Activated T-cell treated with anti-CD3 and anti-CD28 coated beads, Interleukin-2, amount 50 U/mL, for 4 hours (primary cell): Measurements from ENCODE around the gene MPDZ. TPM values are rescaled to one million over a fixed set of nuclear protein-coding genes. Genes with fewer than 3 reads are reported as not detected.

Source experiments
- ATAC-seq, 2 donors: fragments of 200-7000 bp; cut with Tn5 transposase; one replicate each; pipeline ENCODE4 v1.10.0; 2021
- DNase-seq: peaks from one replicate; pipeline ENCODE4 v3.0.0-alpha.2; 2020
- H3K27me3 Mint-ChIP-seq: one replicate; pipeline ENCODE4 v1.8.0; 2021; ENCODE audit warnings: low read depth, mixed read lengths
- H3K36me3 Mint-ChIP-seq: one replicate; pipeline ENCODE4 v1.8.0; 2022; ENCODE audit warnings: mixed read lengths; ENCODE audit not compliant: insufficient read depth
- H3K4me1 Mint-ChIP-seq: one replicate; pipeline ENCODE4 v1.8.0; 2021; ENCODE audit warnings: low read depth, mixed read lengths
- H3K4me3 Mint-ChIP-seq: one replicate; pipeline ENCODE4 v1.8.0; 2021; ENCODE audit warnings: mild to moderate bottlenecking, moderate library complexity, mixed read lengths
- H3K9me3 Mint-ChIP-seq: one replicate; pipeline ENCODE4 v1.8.0; 2021; ENCODE audit warnings: mixed read lengths
- total RNA-seq, 3 donors: library from RNA; stranded (reverse); gene quantifications; one replicate each; pipeline ENCODE4 v1.2.1, GENCODE V29; 2021

Gene MPDZ
- total RNA-seq, 3 donors from 2014 or later: 0.08 to 0.53 (median 0.29) TPM

DNA sequence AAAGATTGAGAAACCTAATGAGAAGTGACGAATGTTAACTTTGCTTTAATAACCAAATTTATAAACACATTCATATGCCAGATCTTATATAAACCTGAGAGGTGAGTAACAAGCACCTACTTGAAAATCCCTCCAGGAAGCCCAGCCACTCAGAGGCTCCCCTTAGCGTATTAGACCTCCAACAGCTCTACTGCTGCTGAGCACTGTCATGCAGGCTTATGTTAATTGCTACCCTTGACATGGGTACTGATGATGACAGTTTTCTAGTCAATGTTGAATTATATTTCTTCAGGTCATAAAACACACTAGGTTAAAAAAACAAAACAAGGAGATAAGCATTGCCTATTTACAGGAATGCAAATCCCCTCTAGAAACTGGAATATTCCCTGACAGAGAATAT lies 161.2 kb downstream of the MPDZ start:
- Mint-ChIP-seq H3K36me3 (no peaks in the 10 kb centered on the region), H3K9me3 (no peaks in the 10 kb centered on the region), H3K27me3 (no peaks in the 10 kb centered on the region), H3K4me3 (no peak overlapping the region), H3K4me1 (no peaks in the 10 kb centered on the region)
- ATAC-seq (no peak), DNase-seq (no peak)

DNA sequence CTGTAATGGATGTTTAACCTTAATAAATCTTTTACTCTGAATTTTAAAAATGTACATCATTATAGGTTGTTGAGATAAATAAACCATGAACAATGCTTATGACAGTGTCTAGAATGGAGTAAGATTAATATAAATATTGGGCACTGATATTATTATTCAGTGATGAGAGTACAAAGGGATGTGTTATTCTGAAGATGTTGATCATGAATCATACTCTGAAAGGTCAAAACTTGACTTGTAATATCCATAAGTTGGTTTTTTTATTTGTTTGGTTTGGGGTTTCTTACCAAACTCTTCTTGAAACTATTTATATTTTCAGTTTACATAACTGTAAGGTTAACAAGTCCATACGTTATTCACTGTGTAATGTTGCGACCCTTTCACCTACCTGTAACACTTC lies 163.2 kb downstream of the MPDZ start:
- ATAC-seq: no peak
- Mint-ChIP-seq H3K27me3 (no peaks in the 10 kb centered on the region), H3K4me3 (no peak overlapping the region), H3K36me3 (no peaks in the 10 kb centered on the region), H3K4me1 (no peaks in the 10 kb centered on the region), H3K9me3 (no peaks in the 10 kb centered on the region)
- no peak for DNase-seq

DNA sequence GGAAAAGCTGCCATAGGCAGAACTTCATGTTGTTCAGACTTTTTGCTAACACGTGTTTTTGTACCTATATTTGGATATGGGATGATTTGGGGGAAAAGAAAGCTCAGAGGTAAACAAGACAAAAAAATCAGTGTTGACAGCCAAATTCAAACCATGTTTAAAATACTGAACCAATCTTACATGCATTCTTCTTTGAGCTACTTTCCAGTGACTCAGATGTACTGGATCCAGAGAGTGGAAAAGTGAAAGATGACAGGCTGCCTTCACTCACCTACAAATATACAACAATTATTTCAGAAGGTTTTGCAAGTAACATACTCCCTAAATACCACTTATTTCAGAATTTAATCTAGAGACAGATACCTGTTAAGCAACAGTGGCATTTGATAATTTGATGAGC lies 165.7 kb downstream of the MPDZ start:
- DNase-seq: no peak
- H3K4me3 Mint-ChIP-seq: no peak overlapping the region
- no peaks in the 10 kb centered on the region for H3K4me1 Mint-ChIP-seq
- no peaks in the 10 kb centered on the region for H3K36me3 Mint-ChIP-seq
- ATAC-seq: no peak
- H3K9me3 Mint-ChIP-seq: no peaks in the 10 kb centered on the region
- H3K27me3 Mint-ChIP-seq: no peaks in the 10 kb centered on the region

DNA sequence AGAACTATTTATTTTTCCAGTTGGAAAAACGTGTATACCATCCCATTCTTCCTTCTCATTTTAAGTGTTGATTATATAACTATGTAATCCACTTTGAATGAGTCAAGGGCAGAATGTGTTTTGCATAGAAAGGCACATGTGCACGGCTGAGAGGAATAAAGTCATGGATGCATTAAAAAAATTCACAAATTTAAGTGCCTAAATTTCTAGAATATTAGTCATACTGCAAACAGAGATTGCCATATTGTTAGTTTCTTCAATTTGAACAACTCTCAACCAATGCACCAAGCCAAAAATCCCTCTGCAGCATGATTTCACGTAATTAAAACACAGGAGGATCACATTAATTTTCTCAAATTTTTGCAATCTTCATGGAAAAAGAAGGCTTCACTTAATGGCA lies 166.3 kb downstream of the MPDZ start:
- no peak overlapping the region for H3K4me3 Mint-ChIP-seq
- H3K4me1 Mint-ChIP-seq: no peaks in the 10 kb centered on the region
- H3K36me3 Mint-ChIP-seq: no peaks in the 10 kb centered on the region
- DNase-seq: no peak
- no peak for ATAC-seq
- H3K27me3 Mint-ChIP-seq: no peaks in the 10 kb centered on the region
- no peaks in the 10 kb centered on the region for H3K9me3 Mint-ChIP-seq

DNA sequence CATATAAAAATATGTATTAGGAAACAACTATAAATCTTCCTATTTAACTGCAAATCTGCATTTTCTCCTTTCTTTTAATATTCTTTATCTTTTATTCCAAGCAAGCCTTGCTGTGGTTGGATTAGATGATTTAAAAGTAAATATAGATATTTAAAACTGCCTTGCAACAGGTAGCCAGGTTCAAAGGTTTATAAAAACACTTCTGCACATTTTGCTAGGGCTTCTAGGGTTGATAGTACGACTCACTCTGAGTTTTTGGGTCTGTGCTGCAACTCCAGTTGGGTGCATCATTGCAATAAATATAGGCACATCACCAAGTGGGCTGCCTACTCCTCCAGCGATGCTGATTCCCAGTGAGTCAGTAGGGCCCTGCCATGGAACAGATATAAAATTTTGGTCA lies 167.7 kb downstream of the MPDZ start:
- DNase-seq (no peak), ATAC-seq (no peak)
- no peaks in the 10 kb centered on the region for H3K36me3 Mint-ChIP-seq
- H3K27me3 Mint-ChIP-seq: no peaks in the 10 kb centered on the region
- no peak overlapping the region for H3K4me3 Mint-ChIP-seq
- no peaks in the 10 kb centered on the region for H3K4me1 Mint-ChIP-seq
- no peaks in the 10 kb centered on the region for H3K9me3 Mint-ChIP-seq

DNA sequence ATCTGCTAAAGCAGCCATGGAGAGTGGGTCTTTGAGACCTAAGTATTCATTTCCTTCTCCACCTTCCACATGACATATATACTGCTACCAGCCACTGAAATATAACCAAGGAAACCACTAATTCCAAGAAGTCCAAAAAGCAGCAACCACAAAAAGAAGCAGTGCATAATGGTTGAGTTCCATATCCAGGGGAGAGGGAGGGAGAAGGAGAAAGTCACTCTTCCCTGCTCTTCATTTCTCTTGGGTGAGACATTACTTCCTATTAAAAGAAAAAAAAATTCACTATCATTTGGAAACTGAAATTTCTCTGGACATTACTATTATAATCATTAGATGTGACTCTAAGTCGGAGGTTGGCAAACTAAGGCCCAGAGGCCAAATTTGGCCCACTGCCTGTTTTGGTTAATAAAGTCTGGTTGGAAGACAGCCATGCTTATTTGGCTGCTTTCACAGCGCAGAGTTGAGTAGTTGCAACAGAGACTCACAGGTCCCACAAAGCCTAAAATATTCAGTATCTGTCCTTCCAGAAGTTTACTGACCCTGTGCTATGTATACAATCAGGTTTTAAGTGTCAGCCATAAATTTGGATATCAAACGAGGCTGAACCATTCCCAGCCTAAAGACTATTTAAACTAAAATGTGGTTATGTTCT lies 168.6 kb downstream of the MPDZ start:
- ATAC-seq: no peak
- no peaks in the 10 kb centered on the region for H3K9me3 Mint-ChIP-seq
- no peaks in the 10 kb centered on the region for H3K4me1 Mint-ChIP-seq
- no peaks in the 10 kb centered on the region for H3K27me3 Mint-ChIP-seq
- H3K36me3 Mint-ChIP-seq: no peaks in the 10 kb centered on the region
- H3K4me3 Mint-ChIP-seq: no peak overlapping the region
- DNase-seq: no peak

DNA sequence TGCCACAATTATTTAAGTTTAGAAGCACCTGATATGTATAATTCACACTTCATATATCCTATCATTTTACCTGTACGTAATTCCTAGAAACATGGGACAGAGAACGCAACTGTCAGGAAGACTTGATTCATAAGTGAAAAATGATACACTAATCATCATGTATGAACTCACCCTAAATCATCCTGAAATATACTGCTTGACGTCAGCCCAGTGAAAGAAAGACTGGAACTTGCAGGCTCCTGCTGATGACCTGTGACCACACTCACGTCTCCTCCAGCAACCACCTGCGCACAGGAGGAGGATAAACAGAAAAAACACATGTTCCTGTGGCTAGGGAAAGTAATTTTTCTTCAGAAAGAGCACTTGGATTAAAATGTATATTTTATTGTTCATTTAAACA lies 169.7 kb downstream of the MPDZ start:
- no peak for ATAC-seq
- H3K9me3 Mint-ChIP-seq: no peaks in the 10 kb centered on the region
- no peaks in the 10 kb centered on the region for H3K4me1 Mint-ChIP-seq
- H3K27me3 Mint-ChIP-seq: no peaks in the 10 kb centered on the region
- no peak for DNase-seq
- no peaks in the 10 kb centered on the region for H3K36me3 Mint-ChIP-seq
- H3K4me3 Mint-ChIP-seq: no peak overlapping the region

DNA sequence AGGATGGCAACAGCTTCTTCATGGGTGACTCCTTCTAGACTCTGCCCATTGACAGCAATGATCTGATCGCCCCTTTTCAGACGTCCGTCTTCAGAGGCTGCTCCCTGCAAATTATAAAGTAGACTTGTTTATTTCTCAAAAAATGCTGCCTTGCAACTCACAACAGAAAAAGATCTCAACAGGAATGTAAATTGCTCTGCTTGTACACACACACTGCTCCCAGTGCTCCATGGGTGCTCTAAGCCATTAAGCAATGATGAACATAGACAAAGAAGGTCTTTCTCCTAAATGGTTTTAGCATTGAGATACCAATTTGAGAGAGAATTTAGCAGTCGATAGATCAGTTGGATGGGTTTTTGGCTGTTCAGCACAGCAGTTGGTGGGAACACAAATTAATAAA lies 172.5 kb downstream of the MPDZ start:
- no peak overlapping the region for H3K4me3 Mint-ChIP-seq
- no peaks in the 10 kb centered on the region for H3K27me3 Mint-ChIP-seq
- DNase-seq (no peak), ATAC-seq (no peak)
- H3K4me1 Mint-ChIP-seq: no peaks in the 10 kb centered on the region
- H3K9me3 Mint-ChIP-seq: no peaks in the 10 kb centered on the region
- H3K36me3 Mint-ChIP-seq: no peaks in the 10 kb centered on the region

DNA sequence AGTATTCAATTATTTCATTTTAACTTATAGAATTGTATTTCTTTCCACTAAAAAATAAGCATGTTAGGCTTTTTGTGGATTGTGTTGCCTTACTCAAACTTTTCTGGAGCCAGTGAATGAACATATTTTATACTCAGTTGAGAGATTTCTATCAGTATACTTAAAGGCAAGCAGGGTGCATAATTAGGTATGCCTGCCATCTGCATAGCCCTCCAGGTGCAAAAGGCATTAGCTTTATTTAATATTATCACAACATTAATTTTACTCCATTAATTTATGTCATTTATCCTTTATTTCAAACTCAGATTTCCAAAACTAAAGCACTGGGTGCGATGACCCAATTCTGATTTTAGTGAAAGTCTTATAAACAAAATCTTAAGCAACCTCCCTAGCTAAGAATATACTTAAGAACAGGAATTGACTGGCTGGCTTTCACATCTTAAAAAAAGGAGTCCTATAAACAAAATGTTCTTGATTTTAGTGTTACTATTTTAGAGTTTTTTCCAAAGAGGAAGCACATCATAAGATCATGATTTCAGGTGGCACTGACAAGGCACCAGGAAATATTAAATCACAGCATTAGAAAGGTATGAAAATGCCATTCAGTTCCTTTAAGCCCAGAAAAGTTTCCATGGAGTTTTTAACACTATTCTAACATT lies 178.4 kb downstream of the MPDZ start:
- Mint-ChIP-seq H3K9me3 (no peaks in the 10 kb centered on the region), H3K4me3 (no peak overlapping the region), H3K27me3 (no peaks in the 10 kb centered on the region), H3K36me3 (no peaks in the 10 kb centered on the region), H3K4me1 (no peaks in the 10 kb centered on the region)
- no peak for ATAC-seq
- DNase-seq: no peak

DNA sequence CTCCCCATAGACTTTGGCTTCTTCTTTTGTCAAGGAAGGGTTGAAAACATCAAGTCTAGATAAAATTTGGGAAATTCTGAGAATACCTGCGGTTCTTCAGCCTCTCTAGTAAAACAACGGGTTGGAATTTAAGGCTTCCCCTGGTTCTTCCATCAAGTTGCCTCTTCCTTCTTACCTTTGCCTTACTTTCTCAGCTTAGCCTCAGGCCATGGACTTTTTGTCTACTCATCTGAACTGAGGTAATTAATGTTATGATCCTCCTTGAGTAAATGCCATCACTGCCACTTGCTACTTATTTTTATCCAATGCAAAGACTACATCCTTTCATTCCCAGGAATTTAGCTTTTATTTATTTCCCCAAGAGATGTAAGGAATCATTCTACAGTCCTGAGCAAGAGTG lies 184.4 kb downstream of the MPDZ start:
- Mint-ChIP-seq H3K4me3 (no peak overlapping the region), H3K27me3 (no peaks in the 10 kb centered on the region), H3K4me1 (no peaks in the 10 kb centered on the region), H3K9me3 (no peaks in the 10 kb centered on the region), H3K36me3 (no peaks in the 10 kb centered on the region)
- no peak for ATAC-seq
- DNase-seq: no peak

DNA sequence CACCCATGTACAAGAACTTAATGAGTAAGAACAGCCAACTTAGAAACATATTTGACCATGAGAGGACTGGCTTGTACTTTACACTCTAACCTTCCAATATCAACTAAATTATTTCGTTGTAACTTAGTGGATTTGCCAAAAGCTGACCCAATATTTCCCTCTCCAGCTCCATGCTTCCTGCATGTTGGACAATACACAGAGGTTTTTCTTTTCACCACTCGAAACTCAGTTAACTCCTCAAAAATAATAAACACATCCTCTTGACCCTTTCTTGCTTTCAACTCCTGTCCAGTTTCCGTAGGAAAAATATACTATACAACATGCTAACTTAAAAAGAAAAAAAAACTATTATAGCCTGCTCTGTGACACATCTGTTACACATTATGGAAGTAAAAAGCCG lies 188.9 kb downstream of the MPDZ start:
- DNase-seq (no peak), ATAC-seq (no peak)
- Mint-ChIP-seq H3K4me1 (no peaks in the 10 kb centered on the region), H3K9me3 (peaks cover 3% of the 10 kb centered on the region), H3K27me3 (no peaks in the 10 kb centered on the region), H3K4me3 (no peak overlapping the region), H3K36me3 (no peaks in the 10 kb centered on the region)

DNA sequence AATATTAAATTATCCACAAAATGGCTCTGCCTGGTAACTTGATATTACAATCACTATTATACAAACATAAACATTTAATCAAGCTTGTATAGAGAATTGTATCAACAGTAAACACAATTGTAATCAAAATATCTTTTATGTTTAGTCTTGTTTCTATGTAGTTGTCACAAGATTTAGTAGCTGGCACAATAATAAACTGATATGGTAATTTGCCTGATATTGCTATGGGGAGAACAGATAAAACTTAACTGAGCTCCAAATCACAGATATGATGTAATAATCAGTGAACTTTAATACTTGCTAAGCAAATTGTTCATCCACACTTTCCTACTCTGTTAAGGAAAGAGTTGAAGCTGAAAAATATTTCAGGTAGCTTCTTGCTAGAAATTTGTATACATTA lies 189.8 kb downstream of the MPDZ start:
- H3K9me3 Mint-ChIP-seq: peaks cover 7% of the 10 kb centered on the region

DNA sequence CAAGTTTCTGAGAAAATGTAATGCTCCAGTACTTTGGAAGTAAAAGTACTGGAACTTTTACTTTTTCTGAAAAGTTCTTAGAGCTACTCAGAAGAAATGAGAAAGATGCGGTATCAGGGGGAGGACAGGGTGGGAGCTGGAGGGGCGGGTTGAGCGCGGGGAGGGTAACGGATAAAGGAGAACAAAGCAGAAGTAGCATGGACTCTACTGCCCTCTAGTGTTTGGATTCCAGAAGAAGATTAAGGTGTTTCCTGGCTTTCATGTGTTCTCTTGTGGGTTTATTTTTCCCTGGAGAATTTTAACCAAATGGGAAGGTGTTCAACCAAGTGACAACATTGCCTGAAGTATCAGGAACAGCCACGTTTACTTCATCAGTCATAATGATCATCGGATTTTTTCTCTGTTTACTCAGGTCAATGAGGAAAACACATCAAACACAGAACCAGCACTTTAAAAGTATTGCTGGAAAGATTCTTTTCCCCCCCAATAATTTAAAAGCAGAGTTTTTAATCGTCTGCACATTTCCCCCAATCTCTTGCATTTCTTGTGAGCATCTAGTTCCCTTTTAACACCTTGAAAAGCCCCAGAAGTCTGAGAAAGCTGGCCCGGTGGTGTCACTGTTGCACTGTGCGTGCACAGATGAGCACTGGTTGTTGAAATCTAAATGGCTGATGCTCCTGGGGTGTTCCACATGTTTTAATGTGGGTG lies 190.6 kb downstream of the MPDZ start:
- no peaks in the 10 kb centered on the region for H3K4me1 Mint-ChIP-seq
- no peaks in the 10 kb centered on the region for H3K27me3 Mint-ChIP-seq
- H3K4me3 Mint-ChIP-seq: no peak overlapping the region
- no peak for ATAC-seq
- no peaks in the 10 kb centered on the region for H3K36me3 Mint-ChIP-seq
- H3K9me3 Mint-ChIP-seq: peaks cover 7% of the 10 kb centered on the region
- no peak for DNase-seq

More for the DNA sequence above, 189.8 kb downstream of the MPDZ start:
- Mint-ChIP-seq H3K4me1 (no peaks in the 10 kb centered on the region), H3K36me3 (no peaks in the 10 kb centered on the region), H3K4me3 (no peak overlapping the region), H3K27me3 (no peaks in the 10 kb centered on the region)
- DNase-seq (no peak), ATAC-seq (no peak)

DNA sequence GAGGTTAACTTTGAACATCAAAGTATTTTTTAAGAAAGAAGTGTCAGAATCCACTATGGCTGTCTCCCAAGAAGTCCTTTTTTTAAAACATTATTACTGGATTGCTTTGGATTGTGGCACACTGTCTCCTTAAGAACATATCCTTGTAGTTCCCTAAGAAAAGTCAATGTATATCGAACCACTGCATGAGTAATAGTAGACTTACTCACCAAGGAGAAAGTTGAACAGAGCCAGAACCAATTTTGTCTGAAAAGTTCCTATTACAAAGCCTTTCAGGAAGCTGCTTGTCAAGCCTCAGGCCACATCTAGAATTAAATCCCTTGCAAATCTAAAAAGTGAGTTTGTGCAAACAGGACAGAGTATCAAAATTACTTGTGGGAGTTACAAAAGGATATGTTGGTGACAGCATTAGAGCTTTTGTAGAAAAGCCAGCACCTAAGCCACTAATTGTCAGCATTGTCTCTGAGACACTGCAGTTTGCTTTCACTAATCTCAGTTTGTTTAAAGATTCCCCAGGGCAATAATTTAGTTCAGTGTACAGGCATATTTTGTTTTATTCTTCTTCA lies 195.4 kb downstream of the MPDZ start:
- DNase-seq (no peak), ATAC-seq (no peak)
- H3K27me3 Mint-ChIP-seq: no peaks in the 10 kb centered on the region
- H3K9me3 Mint-ChIP-seq: peaks cover 14% of the 10 kb centered on the region
- no peak overlapping the region for H3K4me3 Mint-ChIP-seq
- H3K36me3 Mint-ChIP-seq: no peaks in the 10 kb centered on the region
- H3K4me1 Mint-ChIP-seq: no peaks in the 10 kb centered on the region

DNA sequence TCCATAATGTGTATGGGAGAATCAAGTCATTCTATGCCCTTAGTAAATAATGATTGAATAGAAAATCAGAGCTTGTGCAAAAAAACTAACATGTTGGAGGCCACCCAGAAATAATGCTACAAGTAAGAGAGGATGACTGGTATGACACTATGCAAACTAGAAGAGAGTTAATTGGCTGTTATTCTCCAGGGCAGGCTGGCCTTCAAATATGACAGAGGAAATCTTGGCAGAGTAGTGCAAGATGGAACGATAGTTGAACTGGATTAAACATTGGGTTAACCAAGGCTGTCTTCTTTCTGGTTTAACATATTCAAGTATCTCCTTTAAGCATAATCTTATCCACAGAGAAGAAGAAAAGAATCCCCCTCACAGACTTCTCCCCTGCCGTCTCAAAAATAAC lies 196.1 kb downstream of the MPDZ start:
- DNase-seq (no peak), ATAC-seq (no peak)
- Mint-ChIP-seq H3K9me3 (peaks cover 14% of the 10 kb centered on the region), H3K4me1 (no peaks in the 10 kb centered on the region), H3K27me3 (no peaks in the 10 kb centered on the region), H3K36me3 (no peaks in the 10 kb centered on the region), H3K4me3 (no peak overlapping the region)
